Hematopoietic multipotent progenitor cell treated with erythropoietin and hydrocortisone succinate and interleukin-3 and kit ligand, for 17 days (in vitro differentiated cells): ENCODE results near the gene CPA2.
"Not testable (repeated sequence)": the region's sequence is repeated elsewhere in the genome, so short reads cannot be mapped to it uniquely, and the experiment has no call there.

Experiments used
- DNase-seq: peaks from one replicate; pipeline ENCODE4 v3.0.0-alpha.2; 2015; ENCODE audit warnings: low spot score

CPA2 gene

GRCh38 chr7:130266258-130266960, at the start of gene CPA2:
TSS of gene CPA2 (plus strand) at chr7:130266863. CDS start at chr7:130266882, 19 bp downstream.
- no peak for DNase-seq

- DNase-seq = no peak
Observed at GRCh38 chr7:130218806-130219620, 47.6 kb upstream of the CPA2 start.

GRCh38 chr7:130219871-130220270, 46.8 kb upstream of the CPA2 start:
- no peak for DNase-seq

- no peak for DNase-seq
Observed at GRCh38 chr7:130221746-130222145, 44.9 kb upstream of the CPA2 start.

- no peak for DNase-seq
Observed at GRCh38 chr7:130223646-130224045, 43.0 kb upstream of the CPA2 start.

DNA sequence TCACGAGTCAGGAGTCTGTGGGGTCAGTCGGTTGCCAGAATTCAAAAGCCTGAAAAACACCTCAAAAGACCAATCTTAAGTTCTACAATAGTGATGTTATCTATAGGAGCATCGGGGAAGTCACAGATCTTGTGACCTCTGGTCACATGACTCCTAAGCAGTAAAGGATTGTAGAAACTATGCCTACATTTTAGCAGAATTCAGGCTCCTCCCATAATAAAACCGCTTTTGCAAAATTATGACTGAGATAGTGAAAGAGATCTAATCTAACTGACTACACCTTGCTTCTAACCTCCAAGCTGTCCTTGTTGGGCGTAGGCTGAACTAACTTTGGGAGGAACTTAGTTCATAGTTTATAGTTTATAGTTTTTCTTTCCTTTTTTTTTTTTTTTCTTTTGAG, 42.5 kb upstream of the CPA2 start:
- no peak for DNase-seq

GRCh38 chr7:130224923-130225322, 41.7 kb upstream of the CPA2 start:
- not testable (repeated sequence) for DNase-seq

GRCh38 chr7:130226333-130226732, 40.3 kb upstream of the CPA2 start:
- DNase-seq = no peak

DNA sequence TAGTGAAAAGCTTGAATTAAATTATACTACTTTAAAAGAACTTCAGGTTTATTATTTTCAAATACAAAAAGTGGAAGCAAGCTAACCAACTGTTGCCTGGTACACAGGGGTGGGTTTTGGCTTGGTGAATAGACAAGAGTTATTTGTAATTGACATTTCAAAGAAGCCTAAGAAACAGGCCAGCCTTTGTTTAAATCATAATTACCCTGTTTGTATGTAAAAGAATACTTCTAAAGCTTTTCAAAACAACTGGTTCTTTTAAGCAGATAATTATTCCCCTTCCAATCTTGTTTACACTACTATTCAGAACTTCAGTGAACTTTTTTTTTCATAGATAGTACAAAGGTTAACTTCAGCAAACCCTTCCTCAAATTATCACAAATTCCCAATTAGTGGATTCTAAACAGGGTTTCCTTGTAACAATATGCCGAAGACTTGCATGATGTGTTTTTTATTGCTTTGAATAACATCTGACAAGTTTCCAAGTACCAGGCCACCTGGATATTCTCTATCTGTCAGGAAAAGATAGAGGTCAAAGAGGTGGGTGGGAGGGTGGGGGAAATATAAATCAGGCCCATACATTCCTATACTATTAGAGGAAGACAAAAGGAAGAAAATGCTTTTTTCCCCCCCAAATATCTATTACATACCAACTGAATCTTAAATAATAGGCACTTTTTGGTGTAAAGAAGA, 38.6 kb upstream of the CPA2 start:
- DNase-seq = no peak

DNA sequence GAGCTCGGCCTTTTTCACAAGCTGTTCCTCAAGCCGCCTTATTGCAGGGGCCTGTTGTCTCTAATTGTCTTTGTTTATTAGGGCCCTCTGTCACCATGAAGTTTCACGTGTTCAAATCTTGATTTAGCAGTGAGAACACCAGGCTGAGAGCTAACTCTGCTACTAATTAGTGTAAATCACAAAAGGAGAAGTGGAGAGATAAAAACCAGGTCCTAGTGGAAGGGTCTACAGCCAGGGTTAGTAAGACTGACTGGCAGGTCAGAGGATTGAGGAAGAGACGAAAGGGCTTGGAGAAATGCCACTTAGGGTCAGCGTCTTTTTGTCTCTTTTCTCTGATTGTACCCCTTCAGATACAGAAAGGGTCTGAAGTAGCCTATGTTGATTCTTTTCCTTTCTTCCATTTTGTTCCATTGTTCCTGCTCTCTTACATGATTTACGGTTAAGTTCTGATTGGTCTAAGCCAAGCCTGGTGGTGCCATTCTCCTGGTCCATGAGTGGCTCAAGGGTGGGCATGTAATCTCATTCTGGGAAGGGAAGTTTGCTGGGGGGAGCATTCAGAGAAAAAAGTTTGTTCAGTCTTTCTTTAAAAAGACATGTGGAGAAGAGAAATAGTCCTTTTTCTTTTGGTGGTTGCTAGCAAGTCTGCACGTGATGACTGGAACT, 37.7 kb upstream of the CPA2 start:
- DNase-seq = no peak

DNA sequence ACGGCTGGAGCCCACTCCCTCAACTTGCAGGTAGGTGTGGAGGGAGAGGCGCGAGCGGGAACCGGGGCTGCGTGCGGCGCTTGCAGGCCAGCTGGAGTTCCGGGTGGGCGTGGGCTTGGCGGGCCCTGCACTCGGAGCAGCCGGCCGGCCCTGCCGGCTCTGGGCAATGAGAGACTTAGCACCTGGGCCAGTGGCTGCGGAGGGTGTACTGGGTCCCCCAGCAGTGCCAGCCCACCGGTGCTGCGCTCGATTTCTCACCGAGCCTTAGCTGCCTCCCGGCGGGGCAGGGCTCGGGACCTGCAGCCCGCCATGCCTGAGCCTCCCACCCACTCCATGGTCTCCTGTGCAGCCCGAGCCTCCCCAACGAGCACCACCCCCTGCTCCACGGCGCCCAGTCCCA, 36.7 kb upstream of the CPA2 start:
- DNase-seq = not testable (repeated sequence)

DNA sequence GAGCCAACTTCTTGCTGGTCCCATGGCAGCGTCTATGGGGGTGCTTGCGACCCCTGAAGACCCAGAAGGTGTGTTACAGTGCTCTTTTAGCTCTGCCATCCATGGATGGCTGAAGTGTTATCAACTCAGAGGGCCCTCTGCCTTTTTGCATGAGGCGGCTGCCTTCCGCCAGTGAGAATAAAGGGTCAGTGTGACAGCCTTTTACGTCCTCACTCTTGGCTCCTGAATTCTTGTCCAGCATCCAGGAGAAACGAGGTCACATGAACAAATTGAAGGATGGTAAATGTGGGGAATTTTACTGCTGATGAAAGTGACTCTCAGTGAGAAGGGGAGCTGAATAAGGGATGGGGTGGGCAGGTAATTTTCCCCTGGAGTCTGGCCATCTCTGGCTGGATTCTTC, 34.9 kb upstream of the CPA2 start:
- DNase-seq = no peak

- no peak for DNase-seq
Observed at GRCh38 chr7:130232209-130232608, 34.5 kb upstream of the CPA2 start.

DNA sequence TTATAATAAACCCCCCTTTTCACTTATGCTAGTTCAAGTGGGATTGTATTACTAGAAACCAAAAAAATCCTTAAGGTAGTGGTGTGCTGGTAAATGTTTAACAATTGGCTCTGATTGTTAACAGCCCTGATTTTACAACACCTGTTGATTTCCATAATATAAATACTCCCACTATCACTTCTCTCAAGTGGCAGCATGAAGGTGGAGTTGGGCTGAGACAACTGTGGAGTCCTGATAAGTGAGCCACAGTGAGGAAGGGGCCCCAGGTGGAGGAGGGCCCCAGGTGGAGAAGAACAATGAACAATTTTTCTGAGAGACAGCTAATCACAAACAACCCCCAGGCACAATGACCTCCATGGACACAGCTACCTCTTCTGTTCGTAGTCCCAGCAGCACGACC, 32.6 kb upstream of the CPA2 start:
- DNase-seq = no peak

DNA sequence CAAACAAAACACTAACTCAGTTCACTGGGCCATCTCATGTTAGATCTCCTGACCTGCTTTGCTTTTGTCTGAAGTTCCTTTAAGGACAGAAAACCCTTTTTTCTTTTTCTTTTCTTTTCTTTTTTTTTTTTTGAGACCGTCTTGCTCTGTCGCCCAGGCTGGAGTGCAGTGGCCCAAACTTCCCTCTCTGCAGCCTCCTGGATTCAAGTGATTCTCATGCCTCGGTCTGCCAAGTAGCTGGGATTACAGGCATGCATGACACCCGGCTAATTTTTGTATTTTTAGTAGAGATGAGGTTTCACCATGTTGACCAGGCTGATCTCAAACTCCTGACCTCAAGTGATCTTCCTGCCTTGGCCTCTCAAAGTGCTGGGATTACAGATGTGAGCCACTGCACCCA, 30.3 kb upstream of the CPA2 start:
- not testable (repeated sequence) for DNase-seq

DNA sequence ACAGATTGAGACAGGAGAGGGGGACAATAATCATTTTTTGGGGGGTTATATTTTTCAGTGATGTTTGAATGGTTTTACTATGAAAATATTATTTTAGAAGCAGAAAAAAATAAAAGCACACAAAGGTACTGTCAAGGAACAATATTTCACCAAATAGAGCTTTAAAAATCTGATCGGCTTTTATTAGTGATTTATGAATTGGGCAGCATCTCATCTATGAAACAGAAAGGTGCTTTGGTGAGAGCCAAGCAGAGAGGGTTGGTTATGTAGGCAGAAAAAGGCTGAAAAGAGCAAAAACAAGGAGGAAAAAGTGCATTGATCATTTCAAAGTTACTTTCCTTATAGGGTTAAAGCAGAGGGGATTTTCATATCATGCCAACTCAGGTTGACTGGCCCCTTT, 26.4 kb upstream of the CPA2 start:
- no peak for DNase-seq

GRCh38 chr7:130242198-130243014, 24.3 kb upstream of the CPA2 start:
- no peak for DNase-seq

DNA sequence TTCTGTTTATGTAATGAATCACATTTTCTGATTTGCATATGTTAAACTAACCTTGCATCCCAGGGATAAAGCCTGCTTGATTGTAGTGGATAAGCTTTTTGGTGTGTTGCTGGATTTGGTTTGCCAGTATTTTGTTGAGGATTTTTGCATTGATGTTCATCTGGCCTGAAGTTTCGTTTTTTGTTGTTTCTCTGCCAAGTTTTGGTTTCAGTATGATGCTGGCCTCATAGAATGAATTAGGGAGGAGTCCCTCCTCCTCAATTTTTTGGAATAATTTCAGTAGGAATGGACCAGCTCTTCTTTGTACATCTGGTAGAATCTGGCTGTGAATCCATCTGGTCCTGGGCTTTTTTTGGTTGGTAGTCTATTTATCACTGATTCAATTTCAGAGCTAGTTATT, 23.2 kb upstream of the CPA2 start:
- not testable (repeated sequence) for DNase-seq

- not testable (repeated sequence) for DNase-seq
Observed at GRCh38 chr7:130246491-130246890, 20.2 kb upstream of the CPA2 start.

GRCh38 chr7:130248842-130249241, 17.8 kb upstream of the CPA2 start:
- not testable (repeated sequence) for DNase-seq

GRCh38 chr7:130249626-130250025, 17.0 kb upstream of the CPA2 start:
- DNase-seq = not testable (repeated sequence)
